SH-SY5Y (cell line): ENCODE data around the gene KLHL26.

Source experiments
- GATA2 ChIP-seq: IDR thresholded peaks from 2 replicates; pipeline ENCODE4 v1.6.1; 2011; ENCODE audit warnings: mild to moderate bottlenecking, low read depth, low read length
- GATA3 ChIP-seq: IDR thresholded peaks from 2 replicates; pipeline ENCODE4 v1.6.1; 2011; ENCODE audit warnings: low read depth, mild to moderate bottlenecking, low read length, moderate library complexity

GRCh38 chr19:18633321-18633720 lies 3.5 kb upstream of the KLHL26 start:
- TF ChIP-seq GATA2 (no peak), GATA3 (no peak)
